Measurements from ENCODE around the gene SH3BP5.

DNA sequence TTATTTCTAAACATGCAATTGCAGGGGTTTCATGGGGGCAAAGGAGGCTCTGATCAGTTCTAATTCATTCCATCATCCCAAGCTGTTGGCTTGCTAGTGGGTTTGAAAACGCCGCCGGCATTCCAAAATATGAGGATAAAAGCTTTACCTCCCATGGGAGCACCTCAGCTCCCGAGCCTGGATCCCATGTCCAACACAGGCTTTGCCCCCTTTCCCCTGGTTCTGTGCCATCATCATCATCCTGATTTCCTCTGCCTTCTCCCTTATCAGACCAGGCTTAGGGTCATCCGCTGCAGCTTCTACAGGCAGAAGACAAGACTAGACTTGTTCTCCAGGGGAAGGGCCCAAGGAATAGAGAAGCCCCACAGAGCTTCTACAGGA, 25.4 kb downstream of the SH3BP5 start:
- TF ChIP-seq, protein P1, sequence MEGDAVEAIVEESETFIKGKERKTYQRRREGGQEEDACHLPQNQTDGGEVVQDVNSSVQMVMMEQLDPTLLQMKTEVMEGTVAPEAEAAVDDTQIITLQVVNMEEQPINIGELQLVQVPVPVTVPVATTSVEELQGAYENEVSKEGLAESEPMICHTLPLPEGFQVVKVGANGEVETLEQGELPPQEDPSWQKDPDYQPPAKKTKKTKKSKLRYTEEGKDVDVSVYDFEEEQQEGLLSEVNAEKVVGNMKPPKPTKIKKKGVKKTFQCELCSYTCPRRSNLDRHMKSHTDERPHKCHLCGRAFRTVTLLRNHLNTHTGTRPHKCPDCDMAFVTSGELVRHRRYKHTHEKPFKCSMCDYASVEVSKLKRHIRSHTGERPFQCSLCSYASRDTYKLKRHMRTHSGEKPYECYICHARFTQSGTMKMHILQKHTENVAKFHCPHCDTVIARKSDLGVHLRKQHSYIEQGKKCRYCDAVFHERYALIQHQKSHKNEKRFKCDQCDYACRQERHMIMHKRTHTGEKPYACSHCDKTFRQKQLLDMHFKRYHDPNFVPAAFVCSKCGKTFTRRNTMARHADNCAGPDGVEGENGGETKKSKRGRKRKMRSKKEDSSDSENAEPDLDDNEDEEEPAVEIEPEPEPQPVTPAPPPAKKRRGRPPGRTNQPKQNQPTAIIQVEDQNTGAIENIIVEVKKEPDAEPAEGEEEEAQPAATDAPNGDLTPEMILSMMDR (IDR thresholded peaks at IDR 0.05; ENCODE audit: low read depth, low read length): no peak
- no peak for TF ChIP-seq EZH2phosphoT487 (IDR thresholded peaks at IDR 0.05; ENCODE audit: low read depth)
